MM.1S (cell line): ENCODE data around the gene PPHLN1.

ENCODE experiments used
- DNase-seq: peaks from one replicate; pipeline ENCODE4 v3.0.0-alpha.2; 2015
- H2AFZ ChIP-seq: fragments of 300-600 bp; sonication (generic); 2 replicates; pipeline ENCODE4 v1.6.0; 2016; ENCODE audit warnings: antibody characterized with exemption, low read length
- H3F3A ChIP-seq: fragments of 300-600 bp; sonication (generic); 2 replicates; pipeline ENCODE4 v1.6.1; 2016; ENCODE audit warnings: mild to moderate bottlenecking, antibody characterized with exemption, low read length, moderate library complexity, mixed read lengths; ENCODE audit not compliant: insufficient read depth
- H3K27ac ChIP-seq: fragments of 300-600 bp; sonication (generic); 2 replicates; pipeline ENCODE4 v1.5.1; 2016; ENCODE audit warnings: mild to moderate bottlenecking, low read length
- H3K27me3 ChIP-seq: fragments of 300-600 bp; sonication (generic); replicated peaks from 2 replicates; pipeline ENCODE4 v1.6.0; 2016; ENCODE audit warnings: low read length; ENCODE audit not compliant: insufficient read depth
- H3K36me3 ChIP-seq: fragments of 300-600 bp; sonication (generic); replicated peaks from 2 replicates; pipeline ENCODE4 v1.6.1; 2016; ENCODE audit warnings: mild to moderate bottlenecking, low read length, mixed read lengths; ENCODE audit not compliant: insufficient read depth
- H3K4me1 ChIP-seq: fragments of 300-600 bp; sonication (generic); 2 replicates; pipeline ENCODE4 v1.6.1; 2016; ENCODE audit warnings: low read length, mixed read lengths
- H3K4me2 ChIP-seq: fragments of 300-600 bp; sonication (generic); 2 replicates; pipeline ENCODE4 v1.6.0; 2016; ENCODE audit warnings: low read depth, low read length
- H3K4me3 ChIP-seq: fragments of 300-600 bp; sonication (generic); 2 replicates; pipeline ENCODE4 v1.5.1; 2016; ENCODE audit warnings: low read length, mixed read lengths
- H3K79me2 ChIP-seq: fragments of 300-600 bp; sonication (generic); 2 replicates; pipeline ENCODE4 v1.6.1; 2016; ENCODE audit warnings: mixed run types, low read length, mixed read lengths
- H3K9ac ChIP-seq: fragments of 300-600 bp; sonication (generic); 2 replicates; pipeline ENCODE4 v1.6.1; 2016; ENCODE audit warnings: low read length, mixed read lengths
- H3K9me2 ChIP-seq: fragments of 300-600 bp; sonication (generic); replicated peaks from 2 replicates; pipeline ENCODE4 v1.6.1; 2016; ENCODE audit warnings: mild to moderate bottlenecking, low read length, mixed read lengths; ENCODE audit not compliant: insufficient read depth
- H3K9me3 ChIP-seq: fragments of 300-600 bp; sonication (generic); replicated peaks from 2 replicates; pipeline ENCODE4 v1.6.1; 2016; ENCODE audit warnings: mild to moderate bottlenecking, low read length, mixed read lengths; ENCODE audit not compliant: insufficient read depth
- H4K20me1 ChIP-seq: fragments of 300-600 bp; sonication (generic); 2 replicates; pipeline ENCODE4 v1.6.1; 2016; ENCODE audit warnings: mild to moderate bottlenecking, low read length, moderate library complexity, mixed read lengths; ENCODE audit not compliant: insufficient read depth
- CTCF ChIP-seq: fragments of 300-600 bp; sonication (generic); IDR thresholded peaks from 2 replicates; pipeline ENCODE4 v1.5.1; 2016; ENCODE audit warnings: antibody characterized with exemption, low read length, mixed read lengths
- EZH2 ChIP-seq: fragments of 300-600 bp; sonication (generic); optimal IDR thresholded peaks from 2 replicates; pipeline ENCODE3; 2017; ENCODE audit warnings: low read depth, mild to moderate bottlenecking, antibody characterized with exemption, low read length, mixed read lengths
- EZH2phosphoT487 ChIP-seq: fragments of 300-600 bp; sonication (generic); IDR thresholded peaks from 2 replicates; pipeline ENCODE4 v1.6.1; 2018; ENCODE audit warnings: antibody characterized with exemption, low read length

Gene PPHLN1

GRCh38 chr12:42291680-42292079, 34.3 kb upstream of the PPHLN1 start:
- no peaks in the 10 kb centered on the region for H3F3A ChIP-seq
- H3K9ac ChIP-seq: no peak overlapping the region
- no peaks in the 10 kb centered on the region for H3K79me2 ChIP-seq
- H4K20me1 ChIP-seq: no peaks in the 10 kb centered on the region
- no peak overlapping the region for H3K4me2 ChIP-seq
- H3K4me3 ChIP-seq: no peak overlapping the region
- no peaks in the 10 kb centered on the region for H3K27me3 ChIP-seq
- H3K4me1 ChIP-seq: no peaks in the 10 kb centered on the region
- DNase-seq: no peak
- no peak overlapping the region for H3K27ac ChIP-seq
- no peak overlapping the region for H2AFZ ChIP-seq
- H3K36me3 ChIP-seq: no peaks in the 10 kb centered on the region
- H3K9me2 ChIP-seq: no peaks in the 10 kb centered on the region
- H3K9me3 ChIP-seq: no peaks in the 10 kb centered on the region
- no peak for TF ChIP-seq CTCF

GRCh38 chr12:42296503-42297109, 29.4 kb upstream of the PPHLN1 start:
- no peak for TF ChIP-seq EZH2
- no peak for TF ChIP-seq EZH2phosphoT487
- TF ChIP-seq CTCF: peak; percentile 62
- Histone ChIP-seq H3K4me1 (peaks cover 10% of the 10 kb centered on the region), H3K36me3 (no peaks in the 10 kb centered on the region), H3F3A (peaks cover 19% of the 10 kb centered on the region), H4K20me1 (no peaks in the 10 kb centered on the region), H3K79me2 (no peaks in the 10 kb centered on the region), H3K27me3 (no peaks in the 10 kb centered on the region), H3K9ac (no peak overlapping the region), H3K9me3 (no peaks in the 10 kb centered on the region), H3K4me3 (no peak overlapping the region), H3K27ac (no peak overlapping the region), H3K9me2 (no peaks in the 10 kb centered on the region), H3K4me2 (no peak overlapping the region), H2AFZ (0 out of 2 replicates have a peak overlapping the region, but pooled peaks have one; percentile 38)
- DNase-seq: peak; percentile 61

GRCh38 chr12:42298887-42299286, 27.1 kb upstream of the PPHLN1 start:
- Histone ChIP-seq H3K9me3 (no peaks in the 10 kb centered on the region), H3K27ac (peak overlapping the region; percentile 78; the same call in 1 of the 2 replicates), H3K9me2 (no peaks in the 10 kb centered on the region), H3K79me2 (no peaks in the 10 kb centered on the region), H3K4me3 (peak overlapping the region; percentile 54), H3K4me2 (peak overlapping the region; percentile 55; the same call in 1 of the 2 replicates), H3F3A (peaks cover 19% of the 10 kb centered on the region), H4K20me1 (no peaks in the 10 kb centered on the region), H2AFZ (peak overlapping the region; percentile 62), H3K27me3 (no peaks in the 10 kb centered on the region), H3K9ac (peak overlapping the region; percentile 44; the same call in 1 of the 2 replicates), H3K36me3 (no peaks in the 10 kb centered on the region), H3K4me1 (peaks cover 10% of the 10 kb centered on the region)
- no peak for TF ChIP-seq EZH2
- no peak for TF ChIP-seq EZH2phosphoT487
- peak; percentile 29 for DNase-seq
